GM21737 (cell line): ENCODE measurements around the gene SLC35C1.
A peak's percentile ranks its signal among the peaks of the same experiment; 100 is the strongest.
"Not testable (repeated sequence)": the region's sequence is repeated elsewhere in the genome, so short reads cannot be mapped to it uniquely, and the experiment has no call there.

Experiments used
- ATAC-seq: cut with Tn5 transposase; IDR thresholded peaks from one replicate; pipeline ENCODE4 v1.9.1; 2021; ENCODE audit warnings: mild to moderate bottlenecking, moderate library complexity; ENCODE audit not compliant: unreplicated experiment

SLC35C1 gene

DNA sequence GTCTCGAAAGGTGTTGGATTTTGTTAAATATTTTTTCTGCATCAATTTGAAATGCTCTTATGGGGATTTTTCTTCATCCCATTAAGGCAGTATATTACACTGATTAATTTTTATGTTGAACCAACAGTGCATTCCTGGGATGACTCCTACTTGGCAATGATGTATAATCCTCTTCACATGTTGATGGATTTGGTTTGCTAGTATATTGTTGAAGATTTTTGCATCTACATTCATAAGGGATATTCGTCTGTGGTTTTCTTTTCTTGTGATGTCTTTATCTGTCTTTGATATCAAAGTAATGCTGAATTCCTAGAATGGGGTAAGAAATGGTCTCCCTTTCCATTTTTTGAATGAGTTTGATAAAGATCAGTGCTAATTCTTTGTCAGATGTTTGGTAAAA, 18.7 kb upstream of the SLC35C1 start:
- ATAC-seq = no peak

GRCh38 chr11:45788887-45789286, 16.1 kb upstream of the SLC35C1 start:
- no peak for ATAC-seq

DNA sequence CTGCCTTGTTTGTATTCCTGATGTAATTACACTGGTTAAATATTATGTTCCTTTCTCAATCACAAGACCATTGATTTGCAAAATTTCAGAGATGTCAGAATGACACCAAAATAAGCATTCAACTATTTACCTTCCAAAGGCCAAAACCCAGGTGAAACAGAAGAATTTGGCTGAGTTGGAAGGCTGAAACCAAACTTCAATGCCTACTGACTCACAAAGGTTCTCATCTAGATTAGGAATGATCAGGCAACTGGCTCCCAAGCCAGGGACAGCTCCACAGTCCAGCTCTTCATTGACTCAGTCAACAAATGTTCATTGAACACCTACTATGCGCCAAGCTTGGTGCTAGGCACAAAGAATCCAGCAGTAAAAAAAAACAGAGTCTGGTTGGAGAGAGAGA, 13.4 kb upstream of the SLC35C1 start:
- ATAC-seq = no peak

DNA sequence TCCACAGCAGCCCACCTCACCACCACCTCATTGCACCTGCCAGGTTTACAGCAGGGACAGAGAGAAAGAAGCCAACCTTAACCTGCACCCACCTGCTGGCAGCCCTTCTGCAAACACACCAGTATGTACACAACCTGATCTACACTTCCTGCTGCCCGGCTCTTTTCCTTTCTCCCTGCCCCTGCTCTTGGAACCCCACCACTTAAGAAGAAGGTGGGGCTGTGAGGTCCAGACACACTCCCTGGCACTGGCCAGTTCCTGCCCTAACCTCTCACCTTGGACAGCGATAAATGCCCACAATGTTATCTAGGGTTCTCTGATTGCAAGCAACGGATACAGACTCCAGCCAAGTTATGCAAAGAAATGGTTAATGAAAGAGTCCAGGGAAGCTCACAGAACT, 10.8 kb upstream of the SLC35C1 start:
- ATAC-seq = no peak

GRCh38 chr11:45795379-45795778, 9.6 kb upstream of the SLC35C1 start:
- ATAC-seq = no peak

GRCh38 chr11:45796461-45796861, 8.5 kb upstream of the SLC35C1 start:
- ATAC-seq = no peak

DNA sequence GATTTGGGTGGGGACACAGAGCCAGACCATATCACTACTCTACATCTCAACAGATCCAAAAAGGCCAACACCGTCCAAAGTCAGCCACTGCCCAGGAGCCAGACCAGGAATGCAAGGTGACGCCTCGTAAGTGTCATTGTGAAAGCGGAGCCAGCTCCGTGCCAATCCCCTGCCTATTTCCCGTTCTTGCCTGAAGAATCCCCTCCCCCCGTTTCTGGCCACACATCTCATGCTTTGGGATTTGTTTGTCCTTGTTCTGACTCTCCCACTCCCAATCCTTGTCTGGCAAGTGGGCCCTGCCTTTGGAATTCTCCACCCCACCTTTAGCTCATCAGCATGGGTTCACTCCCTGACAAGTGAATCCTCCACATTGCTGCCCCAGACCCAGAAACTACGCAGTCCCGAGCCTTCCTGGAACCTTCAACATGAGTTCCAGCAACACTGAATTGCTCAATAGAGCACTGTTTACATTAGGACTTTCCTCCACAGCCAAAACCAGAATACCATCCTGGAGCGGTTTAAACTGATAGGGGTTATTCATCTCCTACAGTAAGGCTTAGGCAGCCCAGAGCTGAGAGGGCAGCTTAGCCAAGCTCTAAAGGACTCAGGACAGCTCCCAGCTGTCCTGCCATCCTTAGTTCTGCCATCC, 6.0 kb upstream of the SLC35C1 start:
- no peak for ATAC-seq

DNA sequence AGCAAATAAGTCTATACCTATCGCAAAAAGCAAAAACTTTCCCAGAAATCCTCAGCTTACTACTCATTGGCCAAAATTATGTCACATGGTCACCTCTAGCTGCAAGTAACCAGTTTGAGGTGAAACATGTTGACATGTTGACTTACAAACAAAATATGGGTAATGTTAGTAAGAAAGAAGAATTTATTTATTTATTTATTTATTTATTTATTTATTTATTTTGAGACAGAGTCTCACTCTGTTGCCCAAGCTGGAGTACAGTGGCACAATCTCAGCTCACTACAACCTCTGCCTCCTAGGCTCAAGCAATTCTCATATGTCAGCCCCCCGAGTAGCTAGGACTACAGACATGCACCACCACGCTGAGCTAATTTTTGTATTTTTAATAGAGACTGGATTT, 5.4 kb upstream of the SLC35C1 start:
- no peak for ATAC-seq

- ATAC-seq = no peak
Measured at GRCh38 chr11:45800261-45800660, 4.7 kb upstream of the SLC35C1 start.

DNA sequence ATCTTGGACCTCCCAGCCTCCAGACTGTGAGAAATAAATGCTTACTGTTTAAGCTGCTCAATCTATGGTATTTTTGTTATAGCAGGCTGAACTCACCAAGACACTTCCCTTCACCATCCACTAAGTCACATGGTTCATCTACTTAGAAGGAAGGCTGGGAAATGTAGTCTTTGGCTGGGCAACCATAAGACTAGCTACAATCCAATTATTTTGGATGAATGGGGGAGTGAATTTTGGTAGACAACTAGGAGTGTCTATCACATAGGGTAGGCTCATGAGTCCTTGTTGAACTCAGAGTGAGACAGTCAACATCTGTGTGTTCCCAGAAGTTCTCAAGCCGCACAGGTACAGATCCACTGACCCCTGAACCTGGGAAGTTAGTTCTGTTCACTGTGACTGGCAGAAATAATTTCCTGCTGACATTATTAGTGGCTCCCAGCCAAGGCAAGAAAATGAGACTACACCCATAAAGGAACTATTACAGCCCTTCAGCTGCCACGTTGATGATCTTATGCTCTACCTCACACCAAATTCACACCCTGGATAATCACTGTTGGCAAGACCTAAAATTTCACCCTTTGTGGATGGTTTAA, 3.1 kb upstream of the SLC35C1 start:
- ATAC-seq = no peak

DNA sequence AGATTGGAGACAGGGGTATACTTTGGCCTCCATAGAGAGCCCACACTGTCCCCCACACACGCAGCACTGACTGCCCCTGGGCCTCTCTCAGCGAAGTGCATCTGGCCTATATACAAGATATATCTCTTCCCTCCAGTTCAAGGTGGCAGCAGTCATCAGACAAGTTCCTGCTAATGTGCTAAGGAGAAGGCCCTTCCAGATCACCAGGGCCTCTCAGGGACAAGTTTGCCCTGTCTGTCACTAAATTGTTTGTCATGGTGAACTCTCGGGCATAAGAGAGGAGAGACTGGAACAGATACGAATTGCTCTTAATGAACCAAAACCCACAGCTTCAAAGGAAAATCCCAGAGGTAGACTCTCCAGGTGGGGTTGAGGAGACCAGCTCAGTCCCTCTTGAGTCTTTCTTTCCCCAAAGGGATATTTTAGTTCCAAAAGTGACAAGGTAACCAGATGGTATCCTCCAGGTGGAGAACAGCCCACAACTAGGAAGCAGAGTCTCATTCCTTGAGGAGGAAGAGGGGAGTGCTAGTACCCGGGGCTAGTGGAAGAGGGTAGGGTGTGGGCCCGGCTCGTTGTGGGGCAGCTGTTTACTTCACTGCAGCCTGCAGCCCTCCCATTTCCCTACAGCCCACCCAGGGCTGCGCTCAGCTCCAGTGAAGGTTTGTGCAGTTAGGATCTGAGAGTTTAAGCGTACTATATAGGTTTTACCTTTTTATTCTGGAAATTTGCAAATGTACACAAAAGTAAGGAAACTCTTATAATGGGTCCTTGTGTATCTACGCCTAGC, 2.2 kb upstream of the SLC35C1 start:
- no peak for ATAC-seq

- no peak for ATAC-seq
Measured at GRCh38 chr11:45803971-45804760, 783 bp upstream of the SLC35C1 start.

GRCh38 chr11:45805305-45806071, 539 bp downstream of the SLC35C1 start:
- peak; percentile 22 for ATAC-seq

DNA sequence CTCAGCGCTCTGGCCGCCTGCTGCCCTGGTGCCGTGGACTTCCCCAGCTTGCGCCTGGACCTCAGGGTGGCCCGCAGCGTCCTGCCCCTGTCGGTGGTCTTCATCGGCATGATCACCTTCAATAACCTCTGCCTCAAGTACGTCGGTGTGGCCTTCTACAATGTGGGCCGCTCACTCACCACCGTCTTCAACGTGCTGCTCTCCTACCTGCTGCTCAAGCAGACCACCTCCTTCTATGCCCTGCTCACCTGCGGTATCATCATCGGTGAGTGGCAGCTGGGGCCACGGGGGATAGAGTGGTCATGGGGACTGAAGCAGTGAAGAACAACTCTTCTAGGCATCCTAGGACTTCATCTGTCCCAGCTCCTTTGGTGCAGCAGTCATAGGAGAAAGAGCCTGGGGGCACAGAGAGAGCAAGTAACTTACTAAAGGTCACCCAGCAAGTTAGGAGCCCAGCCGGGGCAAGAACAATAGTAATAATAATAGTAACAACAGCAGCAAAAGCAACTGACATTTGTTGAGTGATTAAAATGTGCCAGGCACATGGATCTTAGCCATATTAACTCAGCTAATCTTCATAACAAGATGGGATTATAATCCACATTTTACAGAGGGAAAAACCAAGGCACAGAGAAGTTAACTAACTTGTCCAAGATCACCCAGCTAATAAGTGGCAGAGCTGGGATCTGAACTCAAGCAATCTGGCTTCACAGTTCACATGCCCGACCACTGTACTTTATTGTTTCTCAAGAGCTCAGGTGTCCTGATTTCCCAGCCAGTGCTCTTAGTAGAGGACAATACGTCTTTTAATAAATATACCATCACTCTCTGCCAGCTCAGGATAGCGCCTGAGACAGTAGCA, 1.4 kb downstream of the SLC35C1 start:
- no peak for ATAC-seq

- ATAC-seq = no peak
Measured at GRCh38 chr11:45806937-45807791, 2.2 kb downstream of the SLC35C1 start.

DNA sequence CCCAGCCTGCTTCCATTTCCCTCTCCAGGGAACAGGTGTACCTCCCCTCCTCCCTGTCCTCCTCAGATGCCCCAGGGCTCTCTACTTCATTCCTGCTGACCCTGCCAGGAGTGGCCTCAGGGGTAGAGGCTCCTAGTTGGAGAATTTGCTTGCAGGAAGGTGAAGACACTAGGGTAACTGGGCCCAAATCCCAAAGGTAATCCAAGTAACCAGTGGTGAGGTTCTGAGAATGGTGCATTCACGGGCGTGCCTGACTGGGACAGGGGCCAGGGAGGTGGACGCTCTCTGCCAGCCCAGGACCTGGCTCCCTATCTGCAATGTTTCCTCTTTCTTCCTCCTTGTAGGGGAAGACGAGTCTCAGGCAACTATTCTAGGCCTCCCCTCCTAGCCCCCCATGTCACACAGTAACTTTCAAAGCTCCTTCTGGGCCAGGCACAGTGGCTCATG, 2.9 kb downstream of the SLC35C1 start:
- ATAC-seq = no peak

DNA sequence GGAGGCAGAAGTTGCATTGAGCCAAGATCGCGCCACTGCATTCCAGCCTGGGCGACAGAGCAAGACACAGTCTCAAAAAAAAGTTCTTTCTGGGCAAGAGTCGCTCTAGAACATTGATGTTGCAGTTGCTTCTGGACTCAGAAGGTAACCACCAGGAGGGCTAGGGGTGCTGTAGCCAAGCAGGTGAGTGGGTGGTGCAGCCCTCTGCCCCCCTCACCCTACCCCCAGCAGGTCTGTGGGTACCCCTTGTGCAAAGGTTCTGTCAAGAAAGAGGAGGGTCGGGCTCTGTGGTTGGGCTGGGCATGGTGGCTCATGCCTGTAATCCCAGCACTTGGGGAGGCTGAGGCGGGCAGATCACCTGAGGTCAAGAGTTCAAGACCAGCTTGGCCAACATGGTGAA, 3.5 kb downstream of the SLC35C1 start:
- ATAC-seq = not testable (repeated sequence)

- ATAC-seq = no peak
Measured at GRCh38 chr11:45809456-45810395, 4.8 kb downstream of the SLC35C1 start.
